KMS-11 (cell line): ENCODE data around the gene IRF2BP2.

Experiments used
- H2AFZ ChIP-seq: fragments of 200-600 bp; sonication (generic); 2 replicates; pipeline ENCODE4 v1.6.1; 2016; ENCODE audit warnings: antibody characterized with exemption, mixed run types, low read depth
- H3K27ac ChIP-seq: fragments of 200-600 bp; sonication (generic); 2 replicates; pipeline ENCODE4 v1.6.1; 2016; ENCODE audit warnings: mild to moderate bottlenecking, mixed run types
- H3K27me3 ChIP-seq: fragments of 200-600 bp; sonication (generic); 2 replicates; pipeline ENCODE4 v1.6.1; 2017; ENCODE audit warnings: mild to moderate bottlenecking, low read depth, mixed run types, moderate library complexity; ENCODE audit not compliant: insufficient read depth
- H3K36me3 ChIP-seq: fragments of 200-600 bp; sonication (generic); 2 replicates; pipeline ENCODE4 v1.6.1; 2017; ENCODE audit warnings: mild to moderate bottlenecking, mixed run types; ENCODE audit not compliant: insufficient read depth
- H3K4me1 ChIP-seq: fragments of 200-600 bp; sonication (generic); 2 replicates; pipeline ENCODE4 v1.6.1; 2016; ENCODE audit warnings: mild to moderate bottlenecking, low read depth, mixed run types; ENCODE audit not compliant: poor library complexity, severe bottlenecking
- H3K4me2 ChIP-seq: fragments of 200-600 bp; sonication (generic); 2 replicates; pipeline ENCODE4 v1.7.0; 2016; ENCODE audit warnings: mild to moderate bottlenecking, mixed run types
- H3K4me3 ChIP-seq: fragments of 200-600 bp; sonication (generic); IDR thresholded peaks from 2 replicates; pipeline ENCODE4 v1.6.1; 2017; ENCODE audit warnings: low read depth, low read length, mixed read lengths; ENCODE audit not compliant: insufficient read depth
- H3K79me2 ChIP-seq: fragments of 200-600 bp; sonication (generic); 2 replicates; pipeline ENCODE4 v1.6.1; 2016; ENCODE audit warnings: low read depth, mixed run types; ENCODE audit not compliant: insufficient read depth
- H3K9ac ChIP-seq: fragments of 200-600 bp; sonication (generic); 2 replicates; pipeline ENCODE4 v1.6.1; 2016; ENCODE audit warnings: mild to moderate bottlenecking, mixed run types
- H4K20me1 ChIP-seq: fragments of 200-600 bp; sonication (generic); 2 replicates; pipeline ENCODE4 v1.6.1; 2016; ENCODE audit warnings: mild to moderate bottlenecking, mixed run types; ENCODE audit not compliant: insufficient read depth
- CTCF ChIP-seq: fragments of 200-600 bp; sonication (generic); conservative IDR thresholded peaks from 2 replicates; pipeline ENCODE4 v1.6.1; 2017; ENCODE audit warnings: low read depth, mild to moderate bottlenecking, antibody characterized with exemption, low read length, moderate library complexity, mixed read lengths

The IRF2BP2 gene

GRCh38 chr1:234586892-234587485 is 23.0 kb downstream of the IRF2BP2 start:
- H4K20me1 ChIP-seq, result no peaks in the 10 kb centered on the region
- no peaks in the 10 kb centered on the region for H3K4me1 ChIP-seq
- H2AFZ ChIP-seq, result no peak overlapping the region
- H3K27ac ChIP-seq, result no peak overlapping the region
- H3K4me2 ChIP-seq, result no peak overlapping the region
- H3K27me3 ChIP-seq, result no peaks in the 10 kb centered on the region
- no peak overlapping the region for H3K9ac ChIP-seq
- no peak overlapping the region for H3K4me3 ChIP-seq
- no peaks in the 10 kb centered on the region for H3K36me3 ChIP-seq
- TF ChIP-seq CTCF, result no peak
- H3K79me2 ChIP-seq, result no peaks in the 10 kb centered on the region

- Histone ChIP-seq H3K36me3 (no peaks in the 10 kb centered on the region), H4K20me1 (no peaks in the 10 kb centered on the region), H3K27ac (no peak overlapping the region), H3K9ac (no peak overlapping the region), H3K27me3 (no peaks in the 10 kb centered on the region), H3K79me2 (no peaks in the 10 kb centered on the region), H3K4me2 (no peak overlapping the region), H2AFZ (no peak overlapping the region), H3K4me1 (no peaks in the 10 kb centered on the region), H3K4me3 (no peak overlapping the region)
- TF ChIP-seq CTCF, result no peak
These were observed 23.7 kb downstream of the IRF2BP2 start for GRCh38 chr1:234586304-234586703.

- no peak for TF ChIP-seq CTCF
- Histone ChIP-seq H3K36me3 (no peaks in the 10 kb centered on the region), H3K9ac (no peak overlapping the region), H3K27ac (no peak overlapping the region), H4K20me1 (no peaks in the 10 kb centered on the region), H3K27me3 (no peaks in the 10 kb centered on the region), H3K79me2 (no peaks in the 10 kb centered on the region), H3K4me2 (no peak overlapping the region), H2AFZ (no peak overlapping the region), H3K4me3 (no peak overlapping the region), H3K4me1 (no peaks in the 10 kb centered on the region)
These were observed 24.5 kb downstream of the IRF2BP2 start for GRCh38 chr1:234585330-234586055.

GRCh38 chr1:234584926-234585325 is 25.1 kb downstream of the IRF2BP2 start:
- no peak overlapping the region for H3K9ac ChIP-seq
- H3K27me3 ChIP-seq, result no peaks in the 10 kb centered on the region
- TF ChIP-seq CTCF, result no peak
- no peaks in the 10 kb centered on the region for H4K20me1 ChIP-seq
- H3K36me3 ChIP-seq, result no peaks in the 10 kb centered on the region
- H3K4me3 ChIP-seq, result no peak overlapping the region
- no peaks in the 10 kb centered on the region for H3K4me1 ChIP-seq
- no peak overlapping the region for H3K27ac ChIP-seq
- H3K79me2 ChIP-seq, result no peaks in the 10 kb centered on the region
- H2AFZ ChIP-seq, result no peak overlapping the region
- no peak overlapping the region for H3K4me2 ChIP-seq
